ENCODE results near the gene SMOC1.

- TF ChIP-seq CTCF (IDR thresholded peaks at IDR 0.05) (no peak), POLR2A (IDR thresholded peaks at IDR 0.05) (no peak)
Observed at GRCh38 chr14:69845787-69846186, 33.4 kb upstream of the SMOC1 start.

Measured in sigmoid colon (tissue), 3 donors.